Esophagus squamous epithelium (tissue), 5 donors: ENCODE results near the gene COL18A1. TPM values are rescaled to one million over a fixed set of nuclear protein-coding genes. Genes with fewer than 3 reads are reported as not detected.

ENCODE experiments used
- DNase-seq: peaks from one replicate; lab custom pipeline; 2025; lab: John Stamatoyannopoulos, UW
- H3K27ac ChIP-seq, 4 donors: fragments of 200-600 bp; sonication (generic); one replicate each; pipeline ENCODE4 v1.5.1; 2016 to 2019; ENCODE audit warnings: mild to moderate bottlenecking in 1 of 4
- H3K27me3 ChIP-seq, 4 donors: fragments of 200-600 bp; sonication (generic); 1 replicate in 3 of 4; 2 replicates in 1 of 4; pipeline versions ENCODE4 v1.5.1 to v1.6.0; 2017 to 2021; ENCODE audit warnings: antibody characterized with exemption in 1 of 4
- H3K36me3 ChIP-seq, 3 donors: fragments of 200-600 bp; sonication (generic); one replicate each; pipeline ENCODE4 v1.5.1; 2016 to 2019
- H3K4me1 ChIP-seq, 3 donors: fragments of 200-600 bp; sonication (generic); one replicate each; pipeline ENCODE4 v1.5.1; 2017 to 2019
- H3K4me3 ChIP-seq, 4 donors: fragments of 200-600 bp; sonication (generic); 1 replicate in 3 of 4; 2 replicates in 1 of 4; pipeline ENCODE4 v1.5.1; 2016 to 2019; ENCODE audit warnings: mild to moderate bottlenecking in 2 of 4, moderate library complexity in 1 of 4
- H3K9me3 ChIP-seq, 3 donors: fragments of 200-600 bp; sonication (generic); one replicate each; pipeline ENCODE4 v1.5.1; 2016 to 2019
- POLR2A ChIP-seq, 4 donors: fragments of 450-650 bp; IDR thresholded peaks; one replicate each; pipeline ENCODE4 v1.6.1; 2017; ENCODE audit warnings: antibody characterized with exemption in 4 of 4, mild to moderate bottlenecking in 4 of 4, moderate library complexity in 3 of 4
- WGBS, 2 donors: methylation state at CpG; one replicate each; pipeline ENCODE4 v1.1.5; 2018; 5-methylcytosine and 5-hydroxymethylcytosine counted together
- intact Hi-C: fragments of 100-400 bp; cut with DNase I; formaldehyde crosslinking; loops from one replicate; pipeline ENCODE4 v1.15.0; 2022
- total RNA-seq, 4 donors: library from RNA; depleted of rRNA; stranded (reverse); fragments of >200 nt; gene quantifications; one replicate each; pipeline ENCODE4 v1.1.0, GENCODE V29; 2016
- TF ChIP-seq, protein P1 (sequence below), 6 experiments: fragments of 450-650 bp in 4 of 6; fragments of 200-600 bp in 2 of 6; sonication (generic) in 2 of 6; IDR thresholded peaks; one replicate each; pipeline ENCODE4 v1.5.1; 2016 to 2019; ENCODE audit warnings: antibody characterized with exemption in 6 of 6, mild to moderate bottlenecking in 4 of 6, moderate library complexity in 4 of 6
- donor health status: DM: yes; HTN: yes; CAD: no.

Gene COL18A1
- total RNA-seq, 4 donors from 2014 or later: 38.9 to 69.0 (median 52.5) TPM

DNA sequence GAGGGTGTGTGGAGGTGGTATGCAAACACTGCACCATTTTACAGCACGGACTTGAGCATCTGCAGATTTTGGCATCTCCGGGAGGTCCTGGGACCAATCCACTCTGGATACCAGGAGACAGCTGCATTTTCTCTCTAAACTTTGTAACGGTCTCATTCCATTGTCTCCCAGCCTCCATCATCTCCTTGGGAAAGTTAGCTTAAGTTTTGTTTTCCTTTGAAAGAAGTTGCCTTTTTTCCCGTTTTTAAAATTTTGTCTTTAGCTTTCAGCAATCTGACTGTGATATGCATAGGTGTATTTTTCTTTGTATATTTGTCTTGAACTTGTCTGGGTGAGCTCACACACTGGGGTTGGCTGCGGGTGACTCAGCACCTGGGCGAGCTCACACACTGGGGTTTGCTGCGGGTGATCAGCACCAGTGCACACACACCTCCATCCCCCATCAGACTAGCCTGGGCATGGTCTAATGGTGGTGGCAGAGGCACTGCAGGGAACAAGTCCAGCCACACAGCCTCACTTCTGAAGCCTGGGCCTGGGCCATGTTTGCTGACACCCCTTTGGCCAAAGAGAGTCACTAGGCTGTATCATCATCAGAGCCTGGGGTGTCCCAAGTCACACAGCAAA is 32.1 kb upstream of the COL18A1 start:
- 35 to 54% methylated on average over 6 to 7 of the region's 7 CpGs for WGBS, 2 donors
- H3K4me3 ChIP-seq: no peak overlapping the region
- intact Hi-C loops: loop anchor here (10.0 kb wide), 1 partner anchor 62 kb away; no protein-coding TSS in a partner anchor
- no peaks in the 10 kb centered on the region for H3K9me3 ChIP-seq
- no peaks in the 10 kb centered on the region for H3K36me3 ChIP-seq
- no peak overlapping the region for H3K27ac ChIP-seq
- H3K4me1 ChIP-seq: peaks cover 0 to 11% (median 5%) of the 10 kb centered on the region in 3 donors
- TF ChIP-seq, protein P1, sequence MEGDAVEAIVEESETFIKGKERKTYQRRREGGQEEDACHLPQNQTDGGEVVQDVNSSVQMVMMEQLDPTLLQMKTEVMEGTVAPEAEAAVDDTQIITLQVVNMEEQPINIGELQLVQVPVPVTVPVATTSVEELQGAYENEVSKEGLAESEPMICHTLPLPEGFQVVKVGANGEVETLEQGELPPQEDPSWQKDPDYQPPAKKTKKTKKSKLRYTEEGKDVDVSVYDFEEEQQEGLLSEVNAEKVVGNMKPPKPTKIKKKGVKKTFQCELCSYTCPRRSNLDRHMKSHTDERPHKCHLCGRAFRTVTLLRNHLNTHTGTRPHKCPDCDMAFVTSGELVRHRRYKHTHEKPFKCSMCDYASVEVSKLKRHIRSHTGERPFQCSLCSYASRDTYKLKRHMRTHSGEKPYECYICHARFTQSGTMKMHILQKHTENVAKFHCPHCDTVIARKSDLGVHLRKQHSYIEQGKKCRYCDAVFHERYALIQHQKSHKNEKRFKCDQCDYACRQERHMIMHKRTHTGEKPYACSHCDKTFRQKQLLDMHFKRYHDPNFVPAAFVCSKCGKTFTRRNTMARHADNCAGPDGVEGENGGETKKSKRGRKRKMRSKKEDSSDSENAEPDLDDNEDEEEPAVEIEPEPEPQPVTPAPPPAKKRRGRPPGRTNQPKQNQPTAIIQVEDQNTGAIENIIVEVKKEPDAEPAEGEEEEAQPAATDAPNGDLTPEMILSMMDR (IDR thresholded peaks at IDR 0.05): no peak
- TF ChIP-seq POLR2A (IDR thresholded peaks at IDR 0.05): no peak
- DNase-seq: no peak
- no peaks in the 10 kb centered on the region for H3K27me3 ChIP-seq

DNA sequence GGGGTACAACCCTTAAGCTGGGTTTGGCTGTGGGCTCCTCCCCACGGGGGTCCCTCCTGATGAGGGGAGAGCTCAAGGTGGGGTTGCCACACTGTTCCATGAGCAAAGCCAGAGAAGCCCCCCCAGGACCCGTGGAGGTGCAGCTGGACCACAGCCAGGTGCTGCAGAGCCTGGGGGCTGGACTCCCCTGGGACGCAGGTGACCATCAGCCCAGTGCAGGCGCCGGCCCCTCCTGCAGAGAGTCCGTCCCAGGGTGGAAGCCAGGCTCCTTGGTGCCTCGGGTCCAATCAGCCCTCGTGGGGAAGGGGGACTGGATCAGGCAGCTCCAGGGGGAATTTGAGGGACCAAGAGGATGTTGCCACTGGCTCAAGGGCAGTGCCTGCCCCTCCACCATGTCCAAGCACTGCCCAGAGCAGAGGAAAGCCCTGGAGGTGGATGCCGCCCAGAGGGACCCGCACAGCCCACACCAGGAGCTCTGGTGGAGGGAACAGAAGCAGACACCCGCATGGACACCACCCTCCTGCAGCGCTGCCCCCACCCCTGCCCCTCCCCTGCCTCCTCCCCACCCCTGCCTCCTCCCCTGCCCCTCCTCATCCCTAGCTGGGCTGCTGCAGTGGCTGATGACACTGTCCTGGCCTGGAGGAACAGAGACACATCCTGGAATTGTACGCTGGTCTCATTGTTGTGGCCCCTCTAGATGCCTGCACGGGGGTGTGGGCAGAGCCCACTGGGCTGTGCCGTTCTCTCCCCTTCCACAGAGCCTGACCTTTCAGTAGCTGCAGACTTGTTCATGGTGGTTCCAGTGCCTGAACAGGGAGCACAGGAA is 30.8 kb upstream of the COL18A1 start:
- intact Hi-C loops: loop anchor here (10.0 kb wide), 1 partner anchor 61 kb away; no protein-coding TSS in a partner anchor
- Histone ChIP-seq H3K9me3 (no peaks in the 10 kb centered on the region), H3K4me1 (peaks cover 0 to 9% (median 5%) of the 10 kb centered on the region in 3 donors), H3K4me3 (no peak overlapping the region), H3K27ac (no peak overlapping the region), H3K36me3 (no peaks in the 10 kb centered on the region), H3K27me3 (no peaks in the 10 kb centered on the region)
- WGBS, 2 donors: 69 to 100% methylated on average over 2 to 4 of the region's 15 CpGs
- TF ChIP-seq, protein P1 (IDR thresholded peaks at IDR 0.05): no peak
- no peak for TF ChIP-seq POLR2A (IDR thresholded peaks at IDR 0.05)
- DNase-seq: no peak

GRCh38 chr21:45374826-45375455 is 30.0 kb upstream of the COL18A1 start:
- H3K36me3 ChIP-seq: no peaks in the 10 kb centered on the region
- TF ChIP-seq POLR2A (IDR thresholded peaks at IDR 0.05): no peak
- TF ChIP-seq, protein P1 (IDR thresholded peaks at IDR 0.05): no peak
- no peak overlapping the region for H3K4me3 ChIP-seq
- no peaks in the 10 kb centered on the region for H3K27me3 ChIP-seq
- H3K27ac ChIP-seq: no peak overlapping the region
- WGBS, 2 donors: 65 to 81% methylated on average over 9 to 12 of the region's 15 CpGs
- peaks cover 0 to 9% (median 5%) of the 10 kb centered on the region in 3 donors for H3K4me1 ChIP-seq
- no peaks in the 10 kb centered on the region for H3K9me3 ChIP-seq
- DNase-seq: no peak
- intact Hi-C loops: loop anchor here (10.0 kb wide), 1 partner anchor 60 kb away; no protein-coding TSS in a partner anchor

DNA sequence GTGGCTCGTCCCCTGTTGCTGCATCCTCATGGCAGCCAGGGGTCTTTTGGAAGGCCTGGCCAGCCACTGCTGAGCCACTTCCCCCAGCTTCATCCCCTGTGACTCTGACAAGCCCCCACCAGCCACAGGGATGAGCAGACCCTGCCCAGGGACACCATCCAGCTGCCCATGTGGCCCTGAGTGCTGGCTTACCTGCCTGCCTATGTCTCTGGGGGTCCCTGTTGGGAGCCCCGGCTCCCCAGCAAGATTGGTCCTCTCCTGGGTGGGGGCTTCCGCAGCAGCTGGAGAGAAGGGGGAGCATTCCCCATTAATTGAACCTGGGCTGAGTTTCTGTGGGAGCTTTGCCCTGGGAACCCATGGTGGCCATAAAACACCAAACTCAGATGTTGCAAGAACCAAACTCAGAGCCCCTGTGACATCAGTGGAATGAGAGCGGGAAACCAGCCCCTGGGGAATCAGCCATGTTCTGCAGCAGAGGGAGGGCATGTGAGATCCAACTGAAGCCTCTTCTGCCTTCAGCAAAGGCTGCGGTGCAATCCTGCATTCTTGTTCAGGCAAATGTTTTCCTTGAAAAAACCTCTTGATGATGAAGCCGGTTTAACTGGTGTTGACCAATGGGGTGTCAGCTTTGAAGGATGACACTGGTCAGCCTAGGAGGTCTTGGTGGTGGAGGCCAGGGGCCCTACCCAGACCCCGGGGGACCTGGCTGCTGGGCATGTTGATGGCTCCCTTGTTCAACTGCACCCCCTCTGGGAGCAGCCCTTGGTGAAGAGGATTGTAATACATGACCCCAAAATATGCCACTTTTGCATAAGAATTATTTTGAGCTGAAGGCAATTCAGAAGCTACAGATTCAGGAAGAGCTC is 28.3 kb upstream of the COL18A1 start:
- H3K4me1 ChIP-seq: peaks cover 0 to 9% (median 5%) of the 10 kb centered on the region in 3 donors
- no peak overlapping the region for H3K4me3 ChIP-seq
- intact Hi-C loops: loop anchor here (10.0 kb wide), 1 partner anchor 58 kb away; no protein-coding TSS in a partner anchor
- WGBS, 2 donors: 79 to 84% methylated on average over 2 to 4 of the region's 7 CpGs
- H3K36me3 ChIP-seq: no peaks in the 10 kb centered on the region
- H3K27ac ChIP-seq: no peak overlapping the region
- no peaks in the 10 kb centered on the region for H3K9me3 ChIP-seq
- no peak for DNase-seq
- H3K27me3 ChIP-seq: no peaks in the 10 kb centered on the region
- no peak for TF ChIP-seq POLR2A (IDR thresholded peaks at IDR 0.05)
- TF ChIP-seq, protein P1 (IDR thresholded peaks at IDR 0.05): no peak
